Skeletal muscle satellite cell (primary cell): ENCODE results near the gene PPP1R13B.

Source experiments
- H3K27me3 ChIP-seq: 2 replicates; pipeline ENCODE4 v1.7.0; 2013; ENCODE audit warnings: low read length; ENCODE audit not compliant: control insufficient read depth, insufficient read depth
- H3K36me3 ChIP-seq: 2 replicates; pipeline ENCODE4 v1.7.0; 2013; ENCODE audit warnings: mild to moderate bottlenecking, control low read depth, low read length; ENCODE audit not compliant: insufficient read depth
- H3K4me1 ChIP-seq: 2 replicates; pipeline ENCODE4 v1.7.0; 2013; ENCODE audit warnings: low read length; ENCODE audit not compliant: control insufficient read depth, insufficient read depth
- H3K4me2 ChIP-seq: 2 replicates; pipeline ENCODE4 v1.7.0; 2013; ENCODE audit warnings: mild to moderate bottlenecking, low read length
- H3K4me3 ChIP-seq: 2 replicates; pipeline ENCODE4 v1.7.0; 2013; ENCODE audit warnings: low read length
- H3K9ac ChIP-seq: 2 replicates; pipeline ENCODE4 v1.7.0; 2013; ENCODE audit warnings: mild to moderate bottlenecking, low read depth, low read length, moderate library complexity
- H3K9me3 ChIP-seq: replicated peaks from 2 replicates; pipeline ENCODE4 v1.7.0; 2013; ENCODE audit warnings: mild to moderate bottlenecking, control low read depth, low read length

The PPP1R13B gene

DNA sequence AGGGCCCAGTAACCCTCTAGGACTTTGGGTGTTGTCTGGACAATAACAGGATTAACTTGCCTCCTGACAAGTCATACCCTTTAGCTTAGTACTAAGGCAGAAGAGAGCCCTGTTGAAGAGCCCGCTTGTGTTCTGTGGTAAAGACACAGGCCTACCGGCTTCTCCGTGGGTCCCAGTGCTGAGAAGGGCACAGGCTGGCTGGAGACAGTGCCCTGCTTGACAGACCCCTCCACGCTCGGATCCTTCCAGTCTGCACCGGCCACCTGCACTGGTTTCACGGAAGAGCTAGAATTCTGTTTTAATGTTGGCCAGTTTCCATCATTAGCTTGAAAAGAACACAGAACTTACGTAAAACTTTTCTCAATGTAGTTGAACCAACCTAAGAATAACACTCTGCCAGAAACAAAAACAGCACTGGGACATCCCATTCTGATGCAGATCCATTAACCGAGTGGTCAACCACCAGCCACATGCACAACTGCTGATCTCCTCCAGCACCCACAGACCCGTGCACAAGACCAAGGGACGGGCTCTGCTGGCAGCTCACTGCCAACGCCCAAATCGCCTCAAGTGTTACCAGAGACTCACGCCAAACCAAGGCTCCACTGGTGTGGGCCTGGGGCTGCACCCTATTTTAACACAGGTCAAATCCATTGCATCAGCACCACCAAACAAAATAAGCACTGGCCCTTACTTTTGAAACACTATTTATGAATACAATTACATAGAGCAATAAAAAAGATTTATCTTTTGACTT lies 104.7 kb downstream of the PPP1R13B start:
- Histone ChIP-seq H3K27me3 (no peaks in the 10 kb centered on the region), H3K9me3 (no peaks in the 10 kb centered on the region), H3K4me1 (peaks cover 4% of the 10 kb centered on the region), H3K36me3 (no peaks in the 10 kb centered on the region), H3K4me2 (no peak overlapping the region), H3K9ac (no peak overlapping the region), H3K4me3 (no peak overlapping the region)

DNA sequence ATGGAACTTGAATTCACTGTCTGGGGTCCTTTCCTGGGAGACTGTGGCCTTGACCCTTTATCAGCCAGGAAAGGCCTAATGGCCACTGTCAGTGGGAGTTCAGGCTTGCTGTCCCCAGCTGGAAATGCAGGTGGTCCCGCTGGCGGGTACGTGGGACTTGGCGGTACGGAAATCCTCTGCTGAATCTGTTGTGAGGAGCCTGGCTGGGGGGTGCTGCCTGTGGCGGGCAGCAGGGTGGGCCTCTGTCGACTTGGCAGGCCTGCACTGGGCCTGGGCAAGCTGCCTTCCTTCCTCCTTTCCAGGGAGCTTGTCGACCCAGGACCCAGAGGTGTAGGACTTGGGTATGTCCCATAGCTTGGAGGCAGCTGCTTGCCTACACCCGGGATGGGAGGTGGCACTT lies 105.5 kb downstream of the PPP1R13B start:
- Histone ChIP-seq H3K9ac (no peak overlapping the region), H3K4me1 (peaks cover 4% of the 10 kb centered on the region), H3K36me3 (no peaks in the 10 kb centered on the region), H3K27me3 (no peaks in the 10 kb centered on the region), H3K4me2 (no peak overlapping the region), H3K9me3 (no peaks in the 10 kb centered on the region), H3K4me3 (no peak overlapping the region)

DNA sequence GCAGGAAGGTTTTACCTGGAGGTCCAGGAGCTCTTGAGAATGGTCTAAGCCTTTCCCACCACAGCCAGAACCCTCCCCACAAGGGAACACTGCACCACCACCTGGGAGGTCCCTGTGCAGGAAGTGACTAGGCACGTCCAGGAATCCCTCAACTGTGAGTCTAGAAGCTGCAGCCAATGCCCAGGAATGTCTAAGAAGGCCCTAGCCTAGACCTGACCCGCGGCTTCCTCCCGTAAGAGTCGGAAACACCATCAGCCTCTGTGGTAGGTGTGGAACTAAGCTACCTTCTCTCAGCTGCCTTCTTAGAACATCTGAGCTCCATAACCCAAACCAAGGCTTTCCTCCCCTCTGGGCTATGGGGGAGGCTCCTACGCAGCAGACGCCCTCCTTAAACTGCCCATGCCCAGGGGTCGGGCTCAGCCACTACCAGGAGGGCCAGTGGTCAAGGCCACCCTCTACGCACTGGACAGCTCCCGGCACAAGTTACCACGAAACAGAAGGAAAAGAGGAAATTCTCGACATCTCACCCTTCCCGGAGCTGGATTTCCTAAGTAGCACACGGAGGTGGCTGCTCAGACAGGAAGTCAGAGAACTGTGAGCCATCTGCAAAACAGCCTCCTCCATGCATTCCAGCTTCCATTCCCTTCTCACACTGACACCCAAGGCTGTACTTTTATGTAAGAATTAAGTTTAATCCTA lies 106.2 kb downstream of the PPP1R13B start:
- H3K4me1 ChIP-seq, result peaks cover 4% of the 10 kb centered on the region
- H3K4me2 ChIP-seq, result no peak overlapping the region
- no peaks in the 10 kb centered on the region for H3K9me3 ChIP-seq
- H3K27me3 ChIP-seq, result no peaks in the 10 kb centered on the region
- H3K4me3 ChIP-seq, result no peak overlapping the region
- H3K9ac ChIP-seq, result no peak overlapping the region
- no peaks in the 10 kb centered on the region for H3K36me3 ChIP-seq

DNA sequence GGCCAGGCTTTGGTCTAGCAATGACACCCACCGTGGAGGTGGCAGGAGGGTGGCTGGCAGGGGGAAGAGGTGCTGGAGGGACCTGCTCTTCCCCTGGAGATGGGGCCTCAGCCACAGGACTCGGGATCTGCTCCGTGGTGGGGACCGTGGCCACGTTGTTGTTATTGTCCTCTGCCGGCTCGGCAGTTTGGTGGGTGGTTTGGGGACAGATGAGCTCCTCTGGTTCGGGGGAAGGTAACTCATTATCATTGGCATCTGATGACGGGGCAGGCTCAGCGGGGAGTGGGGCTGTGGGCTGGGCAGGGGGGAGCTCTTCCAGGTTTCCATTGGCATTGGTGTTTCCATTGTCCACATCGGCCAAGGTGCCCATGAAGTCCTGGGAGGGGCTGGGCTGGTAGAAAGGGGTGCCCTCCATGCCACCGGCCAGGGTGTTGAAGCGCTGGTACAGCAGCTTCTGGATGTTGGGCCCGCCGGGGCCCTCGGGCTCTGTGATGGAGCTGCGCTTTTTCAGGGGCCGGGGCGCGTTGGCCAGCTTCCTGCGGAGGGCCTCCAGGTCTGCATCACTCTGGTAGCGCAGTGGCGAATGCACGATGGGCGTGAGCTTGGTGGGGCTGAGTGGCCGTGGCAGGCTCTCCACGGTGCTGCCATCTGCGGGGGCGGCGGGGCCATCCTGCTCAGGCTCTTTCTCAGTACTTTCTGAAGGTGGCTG lies 107.4 kb downstream of the PPP1R13B start:
- Histone ChIP-seq H3K36me3 (peaks cover 6% of the 10 kb centered on the region), H3K4me2 (no peak overlapping the region), H3K9ac (no peak overlapping the region), H3K4me1 (peaks cover 4% of the 10 kb centered on the region), H3K9me3 (no peaks in the 10 kb centered on the region), H3K4me3 (no peak overlapping the region), H3K27me3 (no peaks in the 10 kb centered on the region)

DNA sequence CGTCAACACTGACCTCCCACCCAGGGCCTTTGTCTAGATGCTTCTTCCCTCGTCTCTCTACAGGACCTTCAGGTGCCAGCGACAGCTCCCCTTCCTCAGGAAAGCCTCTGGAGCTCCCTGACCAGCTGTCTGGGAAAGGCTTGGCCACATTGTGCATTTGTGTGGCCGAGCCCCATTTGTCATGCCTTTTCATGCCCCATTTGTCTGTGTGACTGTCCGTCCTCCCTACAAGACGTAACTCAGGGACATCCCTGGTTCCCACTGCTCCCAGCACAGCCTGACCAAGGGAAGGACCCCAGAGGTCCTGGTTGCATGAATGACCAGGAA lies 107.9 kb downstream of the PPP1R13B start:
- H3K4me3 ChIP-seq, result no peak overlapping the region
- no peaks in the 10 kb centered on the region for H3K27me3 ChIP-seq
- no peak overlapping the region for H3K4me2 ChIP-seq
- H3K36me3 ChIP-seq, result peaks cover 9% of the 10 kb centered on the region
- peaks cover 4% of the 10 kb centered on the region for H3K4me1 ChIP-seq
- H3K9me3 ChIP-seq, result no peaks in the 10 kb centered on the region
- no peak overlapping the region for H3K9ac ChIP-seq

DNA sequence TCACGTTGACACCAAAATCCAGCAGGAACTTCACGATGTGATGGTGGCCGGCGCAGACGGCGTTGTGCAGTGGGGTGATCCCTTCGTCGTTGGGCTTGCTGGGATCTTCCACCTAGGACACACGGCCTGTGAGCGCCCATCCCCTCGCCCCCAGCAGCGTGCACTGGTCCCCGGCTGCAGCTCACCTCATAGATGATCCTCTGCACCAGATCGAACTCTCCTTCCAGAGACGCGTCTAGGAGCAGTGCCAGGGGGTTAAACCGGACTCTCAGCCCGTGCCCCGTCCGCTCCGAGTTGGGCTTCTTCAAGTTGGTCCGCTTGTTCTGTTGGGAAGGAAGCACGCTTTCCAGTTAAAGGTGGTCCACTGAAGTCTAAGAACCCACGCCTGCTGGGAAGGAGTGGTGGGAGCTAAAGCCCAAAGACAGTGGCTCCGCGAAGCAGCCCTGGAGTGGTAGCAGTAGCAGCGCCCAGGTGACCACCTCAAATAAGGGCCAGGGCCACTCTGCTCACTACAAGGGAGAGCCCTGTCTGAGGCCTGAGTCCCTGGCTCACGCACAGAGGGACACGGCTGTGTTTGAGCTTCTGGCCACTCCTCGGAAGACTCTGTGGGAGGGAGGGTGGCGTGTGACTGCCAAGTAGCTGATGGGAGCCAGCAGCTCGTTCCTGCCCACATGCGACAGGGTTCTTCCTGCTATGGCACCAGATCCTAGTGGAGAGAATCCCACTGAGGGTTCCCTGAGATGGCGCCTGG lies 108.5 kb downstream of the PPP1R13B start:
- Histone ChIP-seq H3K9ac (no peak overlapping the region), H3K36me3 (peaks cover 15% of the 10 kb centered on the region), H3K27me3 (no peaks in the 10 kb centered on the region), H3K9me3 (no peaks in the 10 kb centered on the region), H3K4me3 (no peak overlapping the region), H3K4me2 (no peak overlapping the region), H3K4me1 (peaks cover 4% of the 10 kb centered on the region)

DNA sequence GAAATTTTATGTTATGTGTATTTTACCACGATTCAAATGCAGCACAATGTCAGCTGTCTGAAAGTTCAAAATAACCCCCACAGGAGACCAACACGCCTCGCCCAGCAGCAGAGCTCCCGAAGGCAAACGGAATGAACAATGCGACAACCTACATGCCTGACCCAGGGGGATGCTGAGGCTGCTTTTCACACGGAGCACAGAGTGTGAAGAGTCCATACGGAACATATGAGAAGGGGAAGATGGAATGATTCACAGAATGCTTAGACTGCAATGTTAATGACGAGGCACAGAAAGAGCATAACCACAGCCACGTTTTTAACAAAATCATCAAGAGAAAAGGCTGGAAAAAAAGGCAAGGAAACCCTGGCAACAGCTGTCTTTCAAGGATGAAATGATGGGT lies 109.2 kb downstream of the PPP1R13B start:
- H3K9me3 ChIP-seq, result no peaks in the 10 kb centered on the region
- peaks cover 22% of the 10 kb centered on the region for H3K36me3 ChIP-seq
- no peak overlapping the region for H3K9ac ChIP-seq
- H3K27me3 ChIP-seq, result no peaks in the 10 kb centered on the region
- H3K4me2 ChIP-seq, result no peak overlapping the region
- peaks cover 4% of the 10 kb centered on the region for H3K4me1 ChIP-seq
- H3K4me3 ChIP-seq, result no peak overlapping the region

DNA sequence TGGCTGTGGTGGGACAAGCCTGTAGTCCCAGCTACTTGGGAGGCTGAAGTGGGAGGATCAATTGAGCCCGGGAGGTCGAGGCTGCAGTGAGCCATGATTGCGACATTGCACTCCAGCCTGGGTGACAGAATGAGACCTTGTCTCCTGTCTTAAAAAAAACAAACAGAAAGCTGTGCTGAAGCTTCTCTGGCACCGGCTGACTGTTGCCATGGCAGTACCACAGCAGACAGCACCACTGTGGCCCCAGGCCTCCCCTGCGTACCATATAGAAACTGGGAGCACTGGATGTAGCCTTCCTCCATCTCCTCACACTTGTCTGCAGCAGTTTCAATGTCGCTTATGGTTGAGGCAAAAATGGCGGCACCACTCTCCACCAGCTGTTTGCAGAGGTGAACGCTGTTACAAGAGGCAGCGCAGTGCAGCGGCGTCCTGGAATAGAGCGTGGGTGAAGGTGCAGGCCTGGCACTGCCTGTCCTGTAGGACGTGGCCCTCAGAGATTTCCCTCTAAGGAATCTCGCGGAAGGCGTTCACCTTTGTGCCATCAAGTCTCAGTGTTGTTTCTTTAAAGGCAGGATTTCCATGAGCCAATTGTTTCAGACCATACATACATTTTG lies 109.8 kb downstream of the PPP1R13B start:
- peaks cover 28% of the 10 kb centered on the region for H3K36me3 ChIP-seq
- H3K27me3 ChIP-seq, result no peaks in the 10 kb centered on the region
- H3K9ac ChIP-seq, result no peak overlapping the region
- H3K4me2 ChIP-seq, result no peak overlapping the region
- H3K9me3 ChIP-seq, result no peaks in the 10 kb centered on the region
- peaks cover 4% of the 10 kb centered on the region for H3K4me1 ChIP-seq
- no peak overlapping the region for H3K4me3 ChIP-seq

DNA sequence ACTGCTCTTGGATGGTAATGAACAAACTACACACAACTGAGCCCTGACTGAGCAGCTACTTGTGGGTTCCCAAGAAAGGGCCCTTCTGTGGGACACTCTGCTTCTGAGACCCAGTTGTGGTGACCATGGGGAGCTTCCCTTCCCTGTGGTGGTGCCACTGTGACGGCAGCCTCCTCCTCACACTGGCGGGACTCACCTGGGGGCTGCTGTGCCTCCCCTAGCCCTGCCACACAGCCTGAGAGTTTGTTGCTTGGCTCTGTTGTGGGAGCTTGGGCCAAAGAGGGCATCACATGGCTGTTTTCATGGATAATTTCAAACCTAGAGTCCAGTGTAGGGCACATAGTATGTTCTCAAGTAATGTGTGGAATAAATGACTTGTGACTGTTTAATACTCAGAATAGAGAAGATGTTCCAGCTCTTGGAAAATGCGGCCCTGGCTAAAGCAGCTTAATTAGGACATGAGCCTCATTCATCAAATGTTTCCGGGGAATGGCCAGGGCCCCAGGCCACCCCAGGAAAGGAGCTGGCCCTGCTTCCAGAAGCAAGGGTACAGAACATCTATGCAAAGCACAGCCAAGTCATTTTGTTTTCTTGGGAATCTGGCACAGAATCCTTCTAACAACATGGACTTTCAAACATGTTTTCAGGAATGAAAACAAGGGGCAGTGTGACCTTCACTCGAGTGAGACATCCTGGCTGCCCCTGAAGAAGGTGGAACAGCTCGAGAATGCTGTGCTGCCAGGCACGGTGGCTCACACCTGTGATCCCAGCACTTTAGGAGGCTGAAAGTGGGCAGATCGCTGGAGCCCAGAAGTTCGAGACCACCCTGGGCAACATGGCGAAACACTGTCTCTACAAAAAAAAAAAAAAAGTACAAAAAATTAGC lies 110.6 kb downstream of the PPP1R13B start:
- H3K4me3 ChIP-seq, result no peak overlapping the region
- no peaks in the 10 kb centered on the region for H3K9me3 ChIP-seq
- H3K4me1 ChIP-seq, result peaks cover 4% of the 10 kb centered on the region
- H3K27me3 ChIP-seq, result no peaks in the 10 kb centered on the region
- H3K9ac ChIP-seq, result no peak overlapping the region
- H3K36me3 ChIP-seq, result peaks cover 35% of the 10 kb centered on the region
- H3K4me2 ChIP-seq, result no peak overlapping the region

DNA sequence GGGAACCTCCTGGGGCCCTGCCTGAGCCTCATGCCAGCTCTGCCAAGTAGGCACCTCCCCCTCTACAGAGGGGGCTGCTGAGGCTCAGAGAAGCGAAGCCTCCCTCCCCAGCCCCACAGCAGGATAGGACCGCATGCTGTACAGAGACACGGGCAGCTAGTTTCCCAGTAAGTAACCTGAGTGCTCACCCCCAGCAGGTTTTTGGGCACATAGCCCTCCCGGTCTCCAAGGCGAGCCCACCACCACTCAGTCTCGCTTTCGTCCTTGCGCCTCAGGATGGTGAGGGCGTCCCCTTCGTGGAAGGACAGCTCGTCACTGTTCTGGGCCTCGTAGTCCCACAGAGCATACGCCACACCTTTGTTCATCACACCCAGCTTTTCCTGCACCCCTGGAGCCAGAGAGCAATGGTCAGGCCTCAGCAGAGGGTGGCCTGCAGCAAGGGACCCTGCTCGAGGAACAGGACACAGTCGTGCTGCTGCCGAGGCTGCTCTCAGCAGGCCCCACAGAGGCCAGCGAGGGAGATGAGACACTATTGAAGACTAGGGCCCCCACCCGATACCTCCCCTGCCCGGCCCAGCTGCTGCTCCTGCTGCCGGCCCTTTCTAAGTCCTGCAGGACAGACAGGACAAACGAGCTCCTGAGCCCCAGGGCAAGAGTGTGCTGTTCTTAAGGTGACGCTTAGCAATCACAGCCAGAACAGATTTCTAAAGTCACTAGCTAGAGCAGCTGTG lies 111.4 kb downstream of the PPP1R13B start:
- Histone ChIP-seq H3K36me3 (peaks cover 39% of the 10 kb centered on the region), H3K9ac (no peak overlapping the region), H3K4me1 (no peaks in the 10 kb centered on the region), H3K4me3 (no peak overlapping the region), H3K9me3 (no peaks in the 10 kb centered on the region), H3K27me3 (no peaks in the 10 kb centered on the region), H3K4me2 (no peak overlapping the region)
